ENCODE data around the gene SCNM1.

- TF ChIP-seq CTCF (IDR thresholded peaks at IDR 0.05; ENCODE audit: low read depth, low read length), result no peak
- no peak for TF ChIP-seq POLR2A (IDR thresholded peaks at IDR 0.05; ENCODE audit: extremely low read depth, insufficient read length)
- TF ChIP-seq, protein P1, sequence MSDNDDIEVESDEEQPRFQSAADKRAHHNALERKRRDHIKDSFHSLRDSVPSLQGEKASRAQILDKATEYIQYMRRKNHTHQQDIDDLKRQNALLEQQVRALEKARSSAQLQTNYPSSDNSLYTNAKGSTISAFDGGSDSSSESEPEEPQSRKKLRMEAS (IDR thresholded peaks at IDR 0.05; ENCODE audit: low read depth, low read length), result no peak
These were observed 19.4 kb upstream of the SCNM1 start, which contains the start of gene SEMA6C for GRCh38 chr1:151146412-151147131.

Data from NB4 (cell line).